Lower leg skin (tissue), 3 donors: ENCODE data around the gene MBL2.

ENCODE experiments used
- CTCF ChIP-seq, 3 donors: fragments of 450-650 bp; IDR thresholded peaks; one replicate each; pipeline ENCODE4 v1.5.1; 2016; ENCODE audit warnings: antibody characterized with exemption in 3 of 3, mild to moderate bottlenecking in 3 of 3, moderate library complexity in 2 of 3
- POLR2A ChIP-seq, 2 donors: fragments of 450-650 bp; IDR thresholded peaks; one replicate each; pipeline ENCODE4 v1.6.1; 2016 to 2017; ENCODE audit warnings: antibody characterized with exemption in 2 of 2, mild to moderate bottlenecking in 1 of 2, moderate library complexity in 1 of 2

- TF ChIP-seq CTCF (IDR thresholded peaks at IDR 0.05) (no peak), POLR2A (IDR thresholded peaks at IDR 0.05) (no peak)
These were observed 43.1 kb downstream of the MBL2 start for GRCh38 chr10:52729271-52730104.
